HEK293 (cell line): ENCODE measurements around the gene TNFAIP2.

ENCODE experiments used
- CTCF ChIA-PET: fragments of 350-600 bp; formaldehyde crosslinking; extraction: SDS; loops from one replicate; lab custom pipeline; 2021; ENCODE audit warnings: antibody characterized with exemption; lab: Yijun Ruan, JAX
- POLR2A ChIA-PET: fragments of 300-600 bp; formaldehyde crosslinking; extraction: SDS; loops from one replicate; lab custom pipeline; 2020; ENCODE audit warnings: antibody characterized with exemption, inconsistent platforms; lab: Yijun Ruan, JAX
- H3K27ac ChIP-seq: fragments of 200-500 bp; sonication (Bioruptor generic); 2 replicates; pipeline ENCODE4 v1.5.1; 2014; ENCODE audit warnings: low read depth, low read length, control low read depth, inconsistent platforms; ENCODE audit errors: extremely low read depth
- H3K36me3 ChIP-seq, 2 experiments: fragments of 200-500 bp in 1 of 2; sonication (Bioruptor generic) in 1 of 2; 1 replicate in 1 of 2; 2 replicates in 1 of 2; pipeline ENCODE4 v1.5.1; 2014 to 2017; ENCODE audit warnings: inconsistent platforms in 2 of 2, low read length in 2 of 2; ENCODE audit not compliant: control insufficient read depth in 2 of 2, insufficient read depth in 1 of 2
- H3K4me1 ChIP-seq: fragments of 200-500 bp; sonication (Bioruptor generic); 2 replicates; pipeline ENCODE4 v1.5.1; 2014; ENCODE audit warnings: mild to moderate bottlenecking, low read length, inconsistent platforms; ENCODE audit not compliant: control insufficient read depth, insufficient read depth
- H3K4me3 ChIP-seq: 2 replicates; pipeline ENCODE4 v1.5.1; 2011; ENCODE audit warnings: low read depth, mild to moderate bottlenecking, control low read depth, low read length, moderate library complexity
- H3K9me3 ChIP-seq: fragments of 200-500 bp; sonication (Bioruptor generic); 2 replicates; pipeline ENCODE4 v1.5.1; 2014; ENCODE audit warnings: low read depth, low read length, inconsistent platforms; ENCODE audit not compliant: control insufficient read depth, insufficient read depth
- KLF1 ChIP-seq: fragments of 450-650 bp; formaldehyde crosslinking; IDR thresholded peaks from 2 replicates; pipeline ENCODE4 v1.5.1; 2016; ENCODE audit warnings: missing biosample characterization, missing genetic modification characterization
- MZF1 ChIP-seq: fragments of 450-650 bp; formaldehyde crosslinking; IDR thresholded peaks from 2 replicates; pipeline ENCODE4 v1.5.1; 2017; ENCODE audit warnings: missing biosample characterization, missing genetic modification characterization, borderline replicate concordance
- ZFP37 ChIP-seq: fragments of 450-650 bp; formaldehyde crosslinking; IDR thresholded peaks from 2 replicates; pipeline ENCODE4 v1.5.1; 2016; ENCODE audit warnings: missing biosample characterization, missing genetic modification characterization
- ZFP69B ChIP-seq: fragments of 450-650 bp; formaldehyde crosslinking; IDR thresholded peaks from 2 replicates; pipeline ENCODE4 v1.5.1; 2016; ENCODE audit warnings: missing biosample characterization, missing genetic modification characterization
- ZNF140 ChIP-seq: fragments of 450-650 bp; formaldehyde crosslinking; IDR thresholded peaks from 2 replicates; pipeline ENCODE4 v1.5.1; 2016; ENCODE audit warnings: missing biosample characterization, missing genetic modification characterization
- ZNF2 ChIP-seq: fragments of 450-650 bp; formaldehyde crosslinking; IDR thresholded peaks from 2 replicates; pipeline ENCODE4 v1.5.1; 2016; ENCODE audit warnings: missing biosample characterization, missing genetic modification characterization
- ZNF280C ChIP-seq: fragments of 450-650 bp; formaldehyde crosslinking; IDR thresholded peaks from 2 replicates; pipeline ENCODE4 v1.5.1; 2016; ENCODE audit warnings: missing biosample characterization, missing genetic modification characterization
- ZNF311 ChIP-seq: fragments of 450-650 bp; formaldehyde crosslinking; IDR thresholded peaks from 2 replicates; pipeline ENCODE4 v1.5.1; 2017; ENCODE audit warnings: missing biosample characterization, missing genetic modification characterization, borderline replicate concordance
- ZNF37A ChIP-seq: fragments of 450-650 bp; IDR thresholded peaks from 2 replicates; pipeline ENCODE4 v1.5.1; 2018; ENCODE audit warnings: missing biosample characterization, missing genetic modification characterization
- ZNF521 ChIP-seq: fragments of 450-650 bp; formaldehyde crosslinking; IDR thresholded peaks from 2 replicates; pipeline ENCODE4 v1.5.1; 2017; ENCODE audit warnings: missing biosample characterization, mild to moderate bottlenecking, missing genetic modification characterization
- ZNF571 ChIP-seq: fragments of 450-650 bp; formaldehyde crosslinking; IDR thresholded peaks from 2 replicates; pipeline ENCODE4 v1.5.0; 2017; ENCODE audit warnings: missing biosample characterization, missing genetic modification characterization
- ZNF843 ChIP-seq: fragments of 450-650 bp; formaldehyde crosslinking; IDR thresholded peaks from 2 replicates; pipeline ENCODE4 v1.5.1; 2016; ENCODE audit warnings: missing biosample characterization, missing genetic modification characterization
- TF ChIP-seq, protein P1 (sequence below): fragments of 450-650 bp; formaldehyde crosslinking; IDR thresholded peaks from 2 replicates; pipeline ENCODE4 v1.5.1; 2016; ENCODE audit warnings: missing biosample characterization, missing genetic modification characterization

Gene TNFAIP2

GRCh38 chr14:103156651-103157378 is 33.6 kb downstream of the TNFAIP2 start:
- Histone ChIP-seq H3K9me3 (no peaks in the 10 kb centered on the region), H3K36me3 (no peaks in the 10 kb centered on the region), H3K4me1 (no peaks in the 10 kb centered on the region), H3K27ac (no peak overlapping the region), H3K4me3 (no peak overlapping the region)
- ChIA-PET CTCF (interaction anchor here (0.5 to 2.2 kb wide), 5 partner anchors 15 to 52 kb away, joined by 3 to 4 read pairs (median 4); no protein-coding TSS in a partner anchor), POLR2A (no interaction called here)
- no peak for TF ChIP-seq ZNF311 (tag by site-specific recombination)
- TF ChIP-seq ZFP37 (tag by site-specific recombination): no peak
- no peak for TF ChIP-seq ZNF521 (tag by site-specific recombination)

- ChIA-PET CTCF (interaction anchor here (1.3 to 2.2 kb wide), 3 partner anchors 17 to 53 kb away, joined by 3 to 9 read pairs (median 4); no protein-coding TSS in a partner anchor), POLR2A (no interaction called here)
- Histone ChIP-seq H3K9me3 (no peaks in the 10 kb centered on the region), H3K4me3 (no peak overlapping the region), H3K4me1 (no peaks in the 10 kb centered on the region), H3K27ac (no peak overlapping the region), H3K36me3 (no peaks in the 10 kb centered on the region)
- TF ChIP-seq ZFP69B: no peak
- TF ChIP-seq, protein P1, sequence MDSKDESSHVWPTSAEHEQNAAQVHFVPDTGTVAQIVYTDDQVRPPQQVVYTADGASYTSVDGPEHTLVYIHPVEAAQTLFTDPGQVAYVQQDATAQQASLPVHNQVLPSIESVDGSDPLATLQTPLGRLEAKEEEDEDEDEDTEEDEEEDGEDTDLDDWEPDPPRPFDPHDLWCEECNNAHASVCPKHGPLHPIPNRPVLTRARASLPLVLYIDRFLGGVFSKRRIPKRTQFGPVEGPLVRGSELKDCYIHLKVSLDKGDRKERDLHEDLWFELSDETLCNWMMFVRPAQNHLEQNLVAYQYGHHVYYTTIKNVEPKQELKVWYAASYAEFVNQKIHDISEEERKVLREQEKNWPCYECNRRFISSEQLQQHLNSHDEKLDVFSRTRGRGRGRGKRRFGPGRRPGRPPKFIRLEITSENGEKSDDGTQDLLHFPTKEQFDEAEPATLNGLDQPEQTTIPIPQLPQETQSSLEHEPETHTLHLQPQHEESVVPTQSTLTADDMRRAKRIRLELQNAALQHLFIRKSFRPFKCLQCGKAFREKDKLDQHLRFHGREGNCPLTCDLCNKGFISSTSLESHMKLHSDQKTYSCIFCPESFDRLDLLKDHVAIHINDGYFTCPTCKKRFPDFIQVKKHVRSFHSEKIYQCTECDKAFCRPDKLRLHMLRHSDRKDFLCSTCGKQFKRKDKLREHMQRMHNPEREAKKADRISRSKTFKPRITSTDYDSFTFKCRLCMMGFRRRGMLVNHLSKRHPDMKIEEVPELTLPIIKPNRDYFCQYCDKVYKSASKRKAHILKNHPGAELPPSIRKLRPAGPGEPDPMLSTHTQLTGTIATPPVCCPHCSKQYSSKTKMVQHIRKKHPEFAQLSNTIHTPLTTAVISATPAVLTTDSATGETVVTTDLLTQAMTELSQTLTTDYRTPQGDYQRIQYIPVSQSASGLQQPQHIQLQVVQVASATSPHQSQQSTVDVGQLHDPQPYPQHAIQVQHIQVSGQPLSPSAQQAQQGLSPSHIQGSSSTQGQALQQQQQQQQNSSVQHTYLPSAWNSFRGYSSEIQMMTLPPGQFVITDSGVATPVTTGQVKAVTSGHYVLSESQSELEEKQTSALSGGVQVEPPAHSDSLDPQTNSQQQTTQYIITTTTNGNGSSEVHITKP (tag by site-specific recombination): peak; percentile 57; the same call in 1 of the 2 replicates
- TF ChIP-seq ZNF37A (tag by site-specific recombination): no peak
- no peak for TF ChIP-seq ZNF571 (tag by site-specific recombination)
- no peak for TF ChIP-seq ZNF2 (tag by site-specific recombination)
- TF ChIP-seq ZNF843 (tag by site-specific recombination): no peak
- TF ChIP-seq ZNF140 (tag by site-specific recombination): no peak
- no peak for TF ChIP-seq KLF1 (tag by site-specific recombination)
- no peak for TF ChIP-seq MZF1 (tag by site-specific recombination)
Measured at GRCh38 chr14:103157969-103158368, 34.7 kb downstream of the TNFAIP2 start.

- ChIA-PET CTCF (interaction anchor here (0.6 to 2.2 kb wide), 4 partner anchors 12 to 54 kb away, joined by 3 to 9 read pairs (median 4); no protein-coding TSS in a partner anchor), POLR2A (no interaction called here)
- Histone ChIP-seq H3K9me3 (no peaks in the 10 kb centered on the region), H3K27ac (no peak overlapping the region), H3K4me1 (no peaks in the 10 kb centered on the region), H3K4me3 (no peak overlapping the region), H3K36me3 (no peaks in the 10 kb centered on the region)
- TF ChIP-seq, protein P1 (tag by site-specific recombination): peak; percentile 58
- no peak for TF ChIP-seq ZNF280C (tag by site-specific recombination)
Measured at GRCh38 chr14:103158688-103159087, 35.4 kb downstream of the TNFAIP2 start.
